ENCODE data around the gene WRAP53.
A peak's percentile ranks its signal among the peaks of the same experiment; 100 is the strongest.

Gene WRAP53

DNA sequence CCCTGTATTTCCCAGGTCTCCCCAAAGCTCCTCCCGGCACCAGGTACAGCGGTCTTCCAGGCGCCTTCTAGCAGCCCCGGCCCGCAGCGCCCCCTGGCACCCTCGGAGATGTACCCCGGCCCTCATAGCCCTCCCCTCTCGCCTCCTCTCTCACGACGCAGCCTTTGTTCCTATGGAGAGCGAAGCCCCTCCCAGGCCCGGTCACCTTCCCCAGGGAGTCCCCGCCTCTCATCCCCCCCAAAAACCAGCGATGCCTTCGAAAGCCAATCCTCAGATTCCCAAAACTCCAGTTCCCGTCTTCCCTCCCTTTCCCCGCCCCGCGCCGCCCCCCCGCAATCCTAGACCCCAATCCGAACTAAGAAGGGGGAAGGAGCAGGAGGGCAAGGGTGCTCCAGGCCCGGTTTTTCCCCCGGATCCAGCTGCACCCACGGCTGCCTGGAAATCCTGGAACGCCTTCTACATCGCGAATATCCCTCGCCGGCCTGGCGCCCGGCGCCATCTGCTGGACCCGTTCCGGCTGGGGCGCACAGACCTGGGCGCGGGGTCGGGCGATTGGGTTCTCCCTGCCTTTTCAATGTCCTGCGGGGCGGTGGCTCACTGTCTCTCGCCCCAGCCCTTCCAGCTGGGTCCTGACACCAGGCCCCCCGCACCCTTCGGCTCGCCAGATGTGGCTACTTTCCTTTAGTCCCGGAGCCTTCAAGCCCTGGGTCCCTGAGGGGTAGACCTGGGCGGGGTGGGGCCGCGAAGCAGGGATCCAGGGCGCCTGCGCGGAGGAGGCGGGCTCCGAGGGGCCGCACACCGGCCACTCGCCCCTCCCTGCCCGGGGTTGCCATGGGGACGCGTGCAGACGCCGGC, 28.9 kb downstream of the WRAP53 start, which contains the start of gene DNAH2:
DNAH2 (plus strand) TSS at position 844 of the 855 bp plus-strand sequence. CDS start 1,991 bp downstream, outside the sequence.
- DNase-seq (ENCODE audit: insufficient read length, low spot score), result peak; percentile 69
- TF ChIP-seq, protein P1, sequence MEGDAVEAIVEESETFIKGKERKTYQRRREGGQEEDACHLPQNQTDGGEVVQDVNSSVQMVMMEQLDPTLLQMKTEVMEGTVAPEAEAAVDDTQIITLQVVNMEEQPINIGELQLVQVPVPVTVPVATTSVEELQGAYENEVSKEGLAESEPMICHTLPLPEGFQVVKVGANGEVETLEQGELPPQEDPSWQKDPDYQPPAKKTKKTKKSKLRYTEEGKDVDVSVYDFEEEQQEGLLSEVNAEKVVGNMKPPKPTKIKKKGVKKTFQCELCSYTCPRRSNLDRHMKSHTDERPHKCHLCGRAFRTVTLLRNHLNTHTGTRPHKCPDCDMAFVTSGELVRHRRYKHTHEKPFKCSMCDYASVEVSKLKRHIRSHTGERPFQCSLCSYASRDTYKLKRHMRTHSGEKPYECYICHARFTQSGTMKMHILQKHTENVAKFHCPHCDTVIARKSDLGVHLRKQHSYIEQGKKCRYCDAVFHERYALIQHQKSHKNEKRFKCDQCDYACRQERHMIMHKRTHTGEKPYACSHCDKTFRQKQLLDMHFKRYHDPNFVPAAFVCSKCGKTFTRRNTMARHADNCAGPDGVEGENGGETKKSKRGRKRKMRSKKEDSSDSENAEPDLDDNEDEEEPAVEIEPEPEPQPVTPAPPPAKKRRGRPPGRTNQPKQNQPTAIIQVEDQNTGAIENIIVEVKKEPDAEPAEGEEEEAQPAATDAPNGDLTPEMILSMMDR (IDR thresholded peaks at IDR 0.05; ENCODE audit: insufficient read depth, missing control alignments), result peak; percentile 34
- FAIRE-seq, result no peak

DNA sequence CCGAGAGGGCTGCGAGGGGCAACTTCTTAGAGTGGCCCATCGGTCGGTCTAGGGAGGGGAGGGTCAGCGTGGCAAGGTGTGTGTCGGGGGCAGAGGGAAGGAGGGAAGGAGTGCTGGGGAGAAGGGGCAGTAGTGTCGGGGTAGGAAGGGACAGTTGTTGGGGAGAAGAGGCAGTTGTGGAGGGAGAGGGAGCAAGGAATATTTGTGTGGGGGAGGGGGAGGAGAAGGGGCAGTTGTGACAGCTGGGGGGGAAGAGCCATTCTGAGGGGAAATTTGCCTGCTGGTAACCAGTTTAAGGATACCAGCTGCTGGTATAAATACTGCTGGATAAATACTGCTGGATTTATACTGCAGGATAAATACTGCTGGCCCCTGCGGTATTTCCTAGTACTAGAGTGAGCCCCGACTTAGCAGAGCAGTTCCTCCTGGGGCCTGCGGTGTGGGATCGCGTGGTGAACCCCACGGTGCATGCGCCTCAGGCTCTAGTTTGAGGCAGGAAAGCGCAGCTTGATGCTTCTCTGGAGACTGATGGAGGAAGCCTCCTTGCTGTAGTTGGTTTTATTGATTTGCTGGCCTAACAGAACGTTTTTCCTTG, 29.6 kb downstream of the WRAP53 start:
- no peak for DNase-seq (ENCODE audit: insufficient read length, low spot score)
- TF ChIP-seq, protein P1 (IDR thresholded peaks at IDR 0.05; ENCODE audit: insufficient read depth, missing control alignments), result no peak
- no peak for FAIRE-seq

DNA sequence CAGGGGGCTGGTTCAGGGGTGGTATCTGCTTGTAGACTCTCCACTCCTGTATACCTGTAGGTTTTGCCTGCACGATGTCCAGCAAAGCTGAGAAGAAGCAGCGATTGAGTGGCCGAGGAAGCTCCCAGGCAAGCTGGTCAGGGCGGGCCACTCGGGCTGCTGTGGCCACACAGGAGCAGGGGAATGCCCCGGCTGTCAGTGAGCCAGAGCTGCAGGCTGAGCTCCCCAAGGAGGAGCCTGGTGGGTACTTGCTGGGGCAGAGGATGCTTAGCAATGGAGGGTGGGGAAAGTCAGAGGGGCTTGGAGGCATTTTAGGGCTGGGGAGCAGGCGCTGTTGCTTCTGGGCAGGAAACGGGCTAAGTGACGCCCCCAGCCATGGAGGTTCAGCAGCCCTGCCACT, 31.4 kb downstream of the WRAP53 start:
- TF ChIP-seq, protein P1 (IDR thresholded peaks at IDR 0.05; ENCODE audit: insufficient read depth, missing control alignments), result no peak
- no peak for DNase-seq (ENCODE audit: insufficient read length, low spot score)
- FAIRE-seq, result no peak

DNA sequence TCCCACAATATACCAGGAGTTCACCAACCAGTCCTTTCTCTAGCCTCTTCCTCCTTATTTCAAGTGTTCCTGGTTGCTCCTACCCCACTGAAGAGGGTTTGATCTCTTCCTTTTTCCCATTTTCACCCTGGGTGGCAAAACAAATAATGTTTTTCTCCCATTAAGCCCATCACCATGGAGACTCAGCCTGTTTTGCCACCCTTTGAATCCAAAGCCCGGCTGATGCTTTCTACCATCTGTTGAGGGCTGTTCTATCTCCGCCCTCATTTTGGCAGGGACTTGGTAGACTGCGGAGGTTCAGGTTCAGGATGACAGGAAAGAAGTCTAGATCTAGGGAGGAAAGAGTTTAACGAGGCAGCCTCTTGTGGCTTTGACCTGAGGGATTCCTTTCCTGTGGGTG, 31.8 kb downstream of the WRAP53 start:
- FAIRE-seq, result no peak
- TF ChIP-seq, protein P1 (IDR thresholded peaks at IDR 0.05; ENCODE audit: insufficient read depth, missing control alignments), result no peak
- DNase-seq (ENCODE audit: insufficient read length, low spot score), result no peak

DNA sequence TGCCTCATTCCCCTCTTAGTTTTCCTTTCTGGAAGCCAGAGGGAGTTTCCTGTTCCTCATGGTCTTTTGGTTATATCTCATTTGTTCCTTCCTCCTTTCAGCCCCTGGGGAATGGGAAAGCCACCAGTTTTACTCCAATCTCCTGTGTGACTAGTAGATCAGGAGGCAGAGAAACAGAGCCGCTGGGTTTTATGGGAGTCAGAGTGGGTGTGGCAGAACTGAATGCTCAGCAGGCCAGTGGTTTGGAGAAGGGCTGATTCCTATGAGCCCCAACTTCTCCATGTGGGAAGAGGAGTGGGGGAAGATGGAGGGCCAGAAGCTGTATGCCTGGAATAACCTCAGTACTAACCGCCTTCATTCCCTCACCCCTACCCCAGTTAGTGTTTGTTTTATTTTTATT, 33.3 kb downstream of the WRAP53 start:
- TF ChIP-seq, protein P1 (IDR thresholded peaks at IDR 0.05; ENCODE audit: insufficient read depth, missing control alignments), result no peak
- FAIRE-seq, result no peak
- DNase-seq (ENCODE audit: insufficient read length, low spot score), result no peak

DNA sequence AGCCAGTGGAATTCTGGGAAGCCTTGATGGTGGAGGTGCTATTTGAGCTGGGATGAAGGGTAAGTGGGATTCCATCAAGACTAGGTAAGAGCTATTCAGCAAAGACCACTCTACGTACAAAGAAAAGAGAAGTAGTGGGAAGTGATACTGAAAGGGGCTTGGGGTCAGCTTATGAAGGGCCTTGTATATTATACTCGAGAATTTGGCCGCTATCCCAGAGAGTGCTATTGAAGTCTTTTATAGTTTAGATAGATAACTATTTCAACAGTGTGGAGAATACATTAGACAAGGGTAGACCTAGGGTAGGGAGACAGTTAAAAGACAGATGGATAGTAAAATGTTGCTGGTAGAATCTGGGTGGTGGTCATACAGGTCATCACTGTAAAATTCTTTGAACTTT, 39.6 kb downstream of the WRAP53 start:
- DNase-seq (ENCODE audit: insufficient read length, low spot score) (no peak), FAIRE-seq (no peak)
- TF ChIP-seq, protein P1 (IDR thresholded peaks at IDR 0.05; ENCODE audit: insufficient read depth, missing control alignments), result no peak

DNA sequence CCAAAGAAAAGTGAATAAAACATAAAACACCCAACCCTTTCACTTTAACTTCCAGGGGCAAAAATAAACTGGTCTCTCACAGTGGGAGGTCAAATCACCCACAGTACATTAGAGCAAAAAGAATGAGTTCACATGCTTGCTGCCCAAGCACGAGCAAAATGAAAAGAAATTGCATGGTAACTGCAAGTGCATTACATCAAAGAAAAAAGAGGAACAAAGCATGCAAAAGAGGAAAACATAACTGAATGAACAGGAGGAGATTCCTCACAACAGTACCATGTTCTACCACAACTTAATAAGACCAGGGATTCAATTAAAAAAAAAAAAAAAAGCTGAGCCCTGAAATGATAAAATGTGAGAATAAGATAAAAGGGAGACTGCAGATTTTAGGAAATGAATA, 41.5 kb downstream of the WRAP53 start:
- FAIRE-seq (no peak), DNase-seq (ENCODE audit: insufficient read length, low spot score) (no peak)
- TF ChIP-seq, protein P1 (IDR thresholded peaks at IDR 0.05; ENCODE audit: insufficient read depth, missing control alignments), result no peak

Measured in D721Med (cell line).